Left renal pelvis (tissue), 4 donors: Measurements from ENCODE around the gene CRADD. TPM values are rescaled to one million over a fixed set of nuclear protein-coding genes. Genes with fewer than 3 reads are reported as not detected.

Experiments
- DNase-seq, 4 donors: peaks; one replicate each; pipeline ENCODE4 v3.0.0-alpha.2; 2013; ENCODE audit warnings: low read depth in 4 of 4, low spot score in 3 of 4
- polyA plus RNA-seq, 4 donors: library from polyadenylated mRNA; unstranded; fragments of 120-200 nt; gene quantifications; one replicate each; pipeline ENCODE4 v1.2.1, GENCODE V29; 2013; ENCODE audit not compliant: insufficient read length in 4 of 4

Gene CRADD
- polyA plus RNA-seq, 4 donors = 5.4 to 14.9 (median 11.6) TPM

- no peak for DNase-seq
These were observed 7.7 kb upstream of the CRADD start for GRCh38 chr12:93669452-93669851.

- DNase-seq = no peak
These were observed 7.1 kb upstream of the CRADD start for GRCh38 chr12:93670104-93670503.

- DNase-seq = no peak
These were observed 6.1 kb upstream of the CRADD start for GRCh38 chr12:93671044-93671443.

- no peak for DNase-seq
These were observed 4.1 kb upstream of the CRADD start for GRCh38 chr12:93673084-93673483.

- no peak for DNase-seq
These were observed 2.8 kb upstream of the CRADD start for GRCh38 chr12:93674386-93674785.

GRCh38 chr12:93676408-93677194 is 574 bp upstream of the CRADD start:
- no peak for DNase-seq

- no peak for DNase-seq
These were observed 1.6 kb downstream of the CRADD start for GRCh38 chr12:93678779-93679178.

GRCh38 chr12:93679308-93679925 is 2.2 kb downstream of the CRADD start:
- no peak for DNase-seq

GRCh38 chr12:93680006-93680405 is 2.8 kb downstream of the CRADD start:
- DNase-seq = no peak

GRCh38 chr12:93682846-93683261 is 5.7 kb downstream of the CRADD start:
- DNase-seq = no peak

GRCh38 chr12:93683410-93683809 is 6.2 kb downstream of the CRADD start:
- no peak for DNase-seq

- no peak for DNase-seq
These were observed 7.5 kb downstream of the CRADD start for GRCh38 chr12:93684716-93685115.

GRCh38 chr12:93686572-93687356 is 9.6 kb downstream of the CRADD start:
- DNase-seq = no peak

- DNase-seq = no peak
These were observed 12.1 kb downstream of the CRADD start for GRCh38 chr12:93689076-93689834.

- DNase-seq = no peak
These were observed 19.3 kb downstream of the CRADD start for GRCh38 chr12:93696462-93696861.

GRCh38 chr12:93698307-93699092 is 21.3 kb downstream of the CRADD start:
- DNase-seq = no peak

- no peak for DNase-seq
These were observed 22.3 kb downstream of the CRADD start for GRCh38 chr12:93699271-93700145.

- DNase-seq = no peak
These were observed 25.6 kb downstream of the CRADD start for GRCh38 chr12:93702707-93703315.

- DNase-seq = no peak
These were observed 26.9 kb downstream of the CRADD start for GRCh38 chr12:93704122-93704521.
